GM19328 (cell line): ENCODE results near the gene EFHC2.

Experiments
- ATAC-seq: cut with Tn5 transposase; IDR thresholded peaks from one replicate; pipeline ENCODE4 v1.9.1; 2021; ENCODE audit warnings: mild to moderate bottlenecking, moderate library complexity; ENCODE audit not compliant: unreplicated experiment

EFHC2 gene

DNA sequence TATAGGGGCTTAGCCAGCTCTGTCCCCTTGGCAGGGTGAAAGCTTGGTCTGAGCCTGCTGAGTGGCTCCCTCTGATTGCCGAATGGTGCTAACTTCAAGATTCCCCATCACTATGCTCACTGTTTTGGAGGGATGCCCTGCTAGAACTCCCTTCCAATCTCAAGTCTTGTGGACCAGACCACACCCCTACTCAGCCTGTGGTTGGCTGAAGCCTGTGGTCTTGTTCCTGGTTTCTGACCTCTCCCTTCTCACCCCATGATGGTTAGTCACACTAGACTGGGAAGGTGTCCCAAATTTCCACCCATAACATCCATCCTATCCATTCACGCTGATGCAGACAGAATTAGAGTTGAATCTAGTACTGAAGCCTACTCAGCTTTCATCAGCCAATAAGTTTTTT lies 185.6 kb downstream of the EFHC2 start:
- ATAC-seq: no peak

DNA sequence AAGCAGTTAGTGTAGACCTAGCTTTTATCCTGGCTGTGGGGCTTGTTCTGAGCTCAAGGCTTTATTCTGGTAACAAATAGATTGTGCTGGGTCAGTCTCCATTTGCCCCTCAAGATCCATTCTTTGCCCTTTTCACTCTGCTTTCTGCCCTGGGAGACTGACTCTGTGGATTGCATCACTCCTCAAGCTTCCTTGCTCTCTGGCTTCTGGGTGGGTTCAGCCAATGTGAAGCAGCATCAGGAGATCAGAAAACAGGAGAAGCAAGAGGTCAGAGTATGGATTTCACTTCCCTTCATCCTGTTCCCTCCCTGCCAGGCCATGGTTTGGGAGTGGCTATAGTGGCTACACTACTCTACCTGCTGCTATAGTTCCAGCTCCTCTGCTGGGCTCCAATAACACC lies 186.2 kb downstream of the EFHC2 start:
- no peak for ATAC-seq

DNA sequence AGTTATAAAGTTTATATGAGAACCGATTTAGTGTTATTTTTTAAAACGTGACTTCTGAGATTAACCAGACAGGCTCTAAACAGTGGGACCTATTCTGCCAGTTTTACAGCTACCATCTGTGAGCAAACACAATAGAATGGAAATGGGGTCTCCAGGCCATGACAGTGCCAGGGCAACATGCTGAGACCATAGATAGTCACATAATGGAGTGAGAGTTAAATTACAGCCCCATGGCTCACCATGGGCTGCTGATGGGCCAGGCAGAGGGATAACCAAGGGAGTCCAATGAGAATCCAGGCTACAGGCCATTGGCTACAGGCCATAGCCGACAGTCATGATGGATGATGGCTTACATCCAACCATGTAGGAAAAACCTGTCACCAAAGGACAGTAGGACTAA lies 186.7 kb downstream of the EFHC2 start:
- ATAC-seq: no peak

DNA sequence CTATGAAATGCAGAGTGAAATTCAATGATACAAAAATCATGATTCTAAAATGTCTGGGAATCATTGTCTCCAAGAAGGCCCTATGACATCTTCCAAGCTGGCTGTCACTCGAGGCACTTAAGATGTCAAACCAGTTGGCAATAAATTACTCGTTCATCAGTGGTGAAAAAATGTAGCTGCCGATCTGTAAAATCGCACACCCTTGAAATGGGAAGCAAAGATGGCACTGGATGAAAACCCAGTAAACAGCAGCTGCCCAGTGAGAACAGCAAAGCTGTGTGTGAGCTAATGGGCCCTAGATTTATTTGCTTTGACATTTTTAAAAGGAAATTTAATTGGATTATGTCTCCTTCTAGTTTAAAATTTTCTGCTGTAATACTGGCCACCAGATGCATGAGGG lies 188.3 kb downstream of the EFHC2 start:
- no peak for ATAC-seq

DNA sequence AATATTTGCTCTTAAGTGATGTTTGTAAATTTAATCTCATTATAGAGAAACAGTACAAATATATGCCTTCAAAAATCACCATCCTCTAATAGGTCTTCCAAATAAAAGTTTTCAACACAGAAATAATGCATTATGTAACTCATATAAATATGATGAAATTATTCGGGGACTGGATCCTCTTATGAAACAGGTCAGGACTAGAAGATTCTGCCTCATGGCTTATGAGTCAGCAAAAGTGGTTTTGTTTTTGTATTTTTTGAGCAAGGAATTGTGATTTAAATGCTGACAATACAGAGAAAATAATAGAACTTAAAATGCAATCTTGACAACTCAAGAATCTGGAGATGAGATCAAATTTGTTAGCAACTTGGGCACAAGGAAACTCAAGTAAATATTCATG lies 190.6 kb downstream of the EFHC2 start:
- ATAC-seq: no peak

DNA sequence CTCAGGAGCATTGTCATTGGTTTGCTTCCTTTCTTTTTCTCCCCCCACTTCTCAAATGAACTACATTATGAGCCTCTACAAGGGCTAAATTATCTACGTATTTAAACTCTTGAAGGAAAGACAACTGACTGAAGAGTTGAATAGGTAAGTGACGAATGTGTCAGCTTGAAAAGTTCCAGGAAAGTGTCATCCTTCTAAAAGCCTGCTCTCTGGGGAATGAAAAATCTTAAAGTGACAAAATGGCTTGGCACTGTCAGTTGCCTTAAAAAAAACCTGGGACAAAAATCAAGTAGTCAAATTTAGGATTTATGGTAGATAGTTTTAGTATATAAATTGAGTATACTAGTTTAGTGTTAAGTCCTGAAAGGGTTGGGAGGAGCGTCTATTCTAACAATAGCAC lies 196.3 kb downstream of the EFHC2 start:
- no peak for ATAC-seq

DNA sequence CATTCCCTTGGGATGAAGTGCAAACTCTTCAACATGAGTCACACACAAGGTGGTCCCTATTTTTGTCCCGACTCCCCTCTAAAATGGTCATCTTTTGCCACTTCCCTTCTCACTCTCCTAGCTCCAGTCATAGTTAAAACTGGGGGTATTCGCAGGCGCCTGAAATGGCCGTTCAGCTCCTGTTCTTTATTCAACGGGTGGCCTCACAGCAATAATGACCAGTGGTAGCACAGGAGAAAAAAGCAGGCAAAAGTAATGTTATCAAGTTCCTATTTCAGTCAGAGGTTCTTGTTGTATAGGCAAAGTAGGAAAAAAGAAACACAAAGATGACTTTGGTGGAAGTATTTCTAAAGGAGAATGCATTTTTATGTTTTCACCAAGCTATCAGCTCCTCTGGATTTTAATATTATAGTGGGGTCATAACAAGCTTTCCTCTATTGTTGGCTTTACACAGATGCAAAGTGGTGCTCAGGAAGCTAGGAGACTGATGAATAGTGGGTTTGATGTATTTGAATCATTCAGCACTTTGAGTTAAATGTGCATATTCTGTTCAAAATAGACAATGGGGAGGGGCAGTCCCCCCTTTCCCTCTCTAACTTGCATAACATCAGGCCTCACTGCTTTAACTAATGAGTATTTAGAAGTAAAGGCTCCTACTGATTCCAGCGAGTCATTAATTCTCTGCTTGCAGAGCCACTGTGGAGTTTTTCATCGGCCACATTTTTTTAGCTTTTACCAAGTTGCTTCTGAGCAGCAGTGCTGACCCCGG lies 199.1 kb downstream of the EFHC2 start:
- ATAC-seq: no peak

DNA sequence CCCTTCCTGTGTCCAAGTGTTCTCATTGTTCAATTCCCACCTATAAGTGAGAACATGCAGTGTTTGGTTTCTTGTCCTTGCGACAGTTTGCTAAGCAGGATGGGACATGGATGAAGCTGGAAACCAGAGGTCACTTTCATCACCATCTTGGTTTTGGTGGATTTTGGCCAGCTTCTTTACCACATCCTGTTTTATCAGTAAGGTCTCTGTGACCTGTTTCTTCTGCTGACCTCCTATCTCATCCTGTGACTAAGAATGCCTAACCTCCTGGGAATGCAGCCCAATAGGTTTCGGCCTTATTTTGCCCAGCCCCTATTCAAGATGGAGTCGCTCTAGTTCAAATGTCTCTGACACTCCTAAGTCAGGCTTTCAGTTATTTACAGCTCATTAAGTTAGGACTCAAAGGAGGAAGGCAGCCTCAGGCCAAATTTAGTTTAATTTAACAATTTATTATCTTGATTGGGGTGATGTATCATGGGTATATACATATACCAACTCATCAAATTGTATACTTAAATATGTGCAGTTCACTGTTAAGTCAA lies 200.3 kb downstream of the EFHC2 start:
- no peak for ATAC-seq

DNA sequence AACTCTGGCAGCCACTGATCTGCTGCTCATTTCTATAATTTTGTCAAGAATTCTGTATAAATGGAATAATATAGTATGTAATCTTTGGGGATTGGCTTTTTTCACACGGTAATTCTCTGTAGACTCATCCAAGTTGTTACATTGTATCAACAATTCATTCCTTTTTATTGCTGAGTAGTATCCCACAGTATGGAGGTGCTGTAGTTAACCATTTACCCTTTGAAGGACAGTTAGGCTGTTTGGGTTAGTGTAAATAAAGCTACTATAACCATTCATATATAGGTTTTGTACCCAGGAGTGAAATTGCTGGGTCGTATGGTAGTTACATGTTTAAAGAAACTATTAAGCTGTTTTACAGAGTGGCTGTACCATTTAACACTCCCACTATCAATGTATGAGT lies 213.3 kb downstream of the EFHC2 start:
- ATAC-seq: no peak

DNA sequence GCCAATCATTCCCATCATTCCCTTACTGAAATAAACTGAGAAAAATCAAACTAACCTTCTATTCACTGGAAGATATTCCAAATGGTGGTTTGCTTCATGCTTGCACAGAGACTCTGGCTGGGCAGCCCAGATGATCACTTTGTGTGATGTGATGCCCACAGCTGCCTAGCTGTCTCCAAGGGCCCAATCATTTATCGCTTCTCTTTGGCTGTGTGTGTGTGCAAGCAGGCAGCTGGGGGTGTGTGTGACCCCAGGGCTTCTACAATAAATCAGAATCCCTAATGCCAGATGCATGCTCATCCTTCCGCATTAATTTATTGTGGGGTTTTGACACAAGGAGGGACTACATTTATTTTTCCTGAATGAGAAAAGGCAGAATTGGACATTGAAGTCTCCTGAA lies 230.1 kb downstream of the EFHC2 start:
- no peak for ATAC-seq

DNA sequence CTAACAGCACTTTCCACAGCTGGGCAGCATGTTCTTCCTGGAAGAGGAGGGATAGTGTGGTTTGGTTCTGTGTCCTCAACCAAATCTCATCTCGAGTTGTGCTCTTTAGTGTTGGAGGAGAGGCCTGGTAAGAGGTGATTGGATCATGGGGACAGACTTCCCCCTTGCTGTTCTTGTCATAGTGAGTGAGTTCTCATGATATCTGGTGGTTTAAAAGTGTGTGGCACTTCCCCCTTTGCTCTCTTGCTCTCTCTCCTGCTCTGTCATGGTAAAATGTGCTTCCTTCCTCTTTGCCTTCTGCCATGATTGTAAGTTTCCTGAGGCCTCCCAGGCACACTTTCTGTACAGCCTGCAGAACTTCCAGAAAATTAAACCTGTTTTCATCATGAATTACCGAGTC lies 236.6 kb downstream of the EFHC2 start:
- ATAC-seq: no peak

DNA sequence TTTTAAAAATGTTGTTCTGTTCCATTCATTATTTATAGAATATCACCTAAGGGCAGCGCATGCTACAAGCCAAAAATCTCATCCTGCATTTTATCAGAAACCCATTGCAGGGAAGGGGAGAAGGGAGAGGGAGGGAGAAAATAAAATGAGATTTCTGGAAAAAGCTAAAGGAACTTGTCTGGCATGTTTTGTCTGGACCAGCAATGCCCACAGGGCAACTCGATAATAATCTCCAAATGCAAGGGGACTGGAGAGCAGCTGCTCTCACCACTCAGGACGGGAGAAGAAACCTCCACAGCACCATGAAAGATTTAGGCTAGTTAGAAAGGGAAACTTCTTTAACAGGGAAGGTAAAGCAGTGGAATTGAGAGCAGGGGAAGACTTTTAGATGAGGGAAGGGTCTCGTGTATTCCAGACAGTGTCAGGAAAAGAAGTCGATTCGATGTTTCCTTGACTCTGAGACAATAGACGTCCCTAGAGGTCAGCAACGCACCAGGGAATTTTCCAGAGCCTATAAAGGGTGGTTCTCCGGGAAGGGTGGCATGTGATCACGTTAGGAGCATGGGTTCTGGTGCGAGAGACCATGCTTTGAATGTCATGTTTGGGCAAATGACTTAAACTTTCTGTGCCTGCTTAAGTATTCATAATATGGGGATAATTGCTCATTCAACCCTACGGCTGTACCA lies 238.1 kb downstream of the EFHC2 start:
- ATAC-seq: no peak

DNA sequence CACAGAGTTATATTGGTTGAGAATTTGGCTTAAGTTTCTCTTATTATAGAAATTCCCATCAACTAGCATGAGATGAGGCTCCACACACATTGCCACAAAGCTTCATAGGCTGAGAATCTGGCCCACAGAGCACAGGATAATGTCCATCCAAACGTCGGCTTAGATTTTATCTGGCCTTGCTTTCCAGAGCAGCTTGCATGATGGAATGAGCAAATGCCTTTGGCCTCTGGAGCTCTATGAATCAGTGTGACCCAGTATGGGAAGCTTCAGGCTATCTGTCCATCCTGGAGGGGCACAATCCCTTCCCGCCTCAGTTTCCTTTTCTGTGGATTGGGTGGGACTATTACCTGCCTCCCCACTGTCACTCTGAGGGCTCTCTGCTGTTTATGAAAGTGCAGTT lies 238.8 kb downstream of the EFHC2 start:
- no peak for ATAC-seq

DNA sequence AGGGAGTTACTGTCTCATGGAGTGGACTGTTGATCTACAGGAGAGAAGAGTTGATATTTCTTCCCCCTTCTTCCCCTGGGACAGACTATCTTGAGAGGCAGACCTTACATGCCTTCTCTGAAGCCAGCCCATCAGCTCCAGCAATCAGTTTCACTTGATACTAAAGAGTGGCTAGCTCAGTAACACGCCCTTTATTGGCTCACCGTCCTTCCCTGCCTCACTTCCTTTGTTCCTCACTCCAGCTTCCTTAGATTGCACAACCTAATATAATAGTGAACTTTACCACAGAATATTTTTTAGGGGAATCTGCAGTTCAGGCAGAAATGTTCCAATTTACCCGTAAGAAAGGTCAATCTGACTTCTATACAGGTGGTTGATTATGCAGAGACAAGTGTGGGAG lies 242.2 kb downstream of the EFHC2 start:
- ATAC-seq: no peak

DNA sequence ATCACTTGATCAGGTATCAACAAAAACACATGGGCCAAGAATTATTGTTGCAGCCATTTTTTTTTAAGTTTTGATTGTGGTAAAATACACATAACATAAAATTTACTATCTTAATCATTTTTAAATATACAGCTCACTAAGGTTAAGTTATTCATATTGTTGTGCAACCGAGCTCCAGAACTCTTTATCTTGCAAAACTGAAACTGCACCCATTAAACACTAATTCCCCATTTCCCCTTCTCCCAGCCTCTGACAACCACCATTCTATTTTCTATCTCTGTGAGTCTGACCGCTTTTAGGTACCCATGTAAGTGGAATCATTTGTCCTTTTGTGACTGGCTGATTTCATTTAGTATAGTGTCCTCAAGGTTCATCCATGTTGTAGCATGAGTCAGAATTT lies 244.1 kb downstream of the EFHC2 start:
- no peak for ATAC-seq
